Thyroid gland (tissue), 4 donors: Measurements from ENCODE around the gene CHMP6. TPM values are rescaled to one million over a fixed set of nuclear protein-coding genes. Genes with fewer than 3 reads are reported as not detected.

Source experiments
- DNase-seq, 2 donors: peaks; one replicate each; pipeline ENCODE4 v3.0.0-alpha.2; 2019
- H3K27ac ChIP-seq, 3 donors: fragments of 200-600 bp; sonication (generic); 1 replicate in 2 of 3; 2 replicates in 1 of 3; pipeline ENCODE4 v1.5.1; 2016 to 2019; ENCODE audit warnings: mild to moderate bottlenecking in 1 of 3, moderate library complexity in 1 of 3
- H3K27me3 ChIP-seq: fragments of 200-600 bp; sonication (generic); one replicate; pipeline ENCODE4 v1.5.1; 2019
- H3K36me3 ChIP-seq, 2 donors: fragments of 200-600 bp; sonication (generic); one replicate each; pipeline ENCODE4 v1.5.1; 2016 to 2019
- H3K4me1 ChIP-seq, 2 donors: fragments of 200-600 bp; sonication (generic); one replicate each; pipeline ENCODE4 v1.5.1; 2017 to 2019
- H3K4me3 ChIP-seq, 3 donors: fragments of 200-600 bp; sonication (generic); replicated peaks in 1 of 3; 1 replicate in 2 of 3; 2 replicates in 1 of 3; pipeline ENCODE4 v1.5.1; 2016; ENCODE audit warnings: mild to moderate bottlenecking in 1 of 3
- H3K9me3 ChIP-seq: fragments of 200-600 bp; sonication (generic); one replicate; pipeline ENCODE4 v1.5.1; 2017
- POLR2A ChIP-seq, 2 donors: fragments of 450-650 bp; IDR thresholded peaks; one replicate each; pipeline ENCODE4 v1.6.1; 2017; ENCODE audit warnings: antibody characterized with exemption in 2 of 2, mild to moderate bottlenecking in 2 of 2, moderate library complexity in 1 of 2
- WGBS, 2 donors: methylation state at CpG; one replicate each; pipeline ENCODE4 v1.1.5; 2017; 5-methylcytosine and 5-hydroxymethylcytosine counted together
- intact Hi-C: fragments of 100-400 bp; cut with DNase I; formaldehyde crosslinking; loops from one replicate; pipeline ENCODE4 v1.15.1; 2023
- total RNA-seq, 4 donors: library from RNA; depleted of rRNA; stranded (reverse); fragments of >200 nt; gene quantifications; one replicate each; pipeline ENCODE4 v1.2.3, GENCODE V29; 2016
- TF ChIP-seq, protein P1 (sequence below), 6 experiments: fragments of 200-600 bp in 3 of 6; fragments of 450-650 bp in 3 of 6; sonication (generic) in 3 of 6; IDR thresholded peaks; one replicate each; pipeline ENCODE4 v1.5.1; 2016 to 2019; ENCODE audit warnings: antibody characterized with exemption in 6 of 6, mild to moderate bottlenecking in 2 of 6, inconsistent platforms in 1 of 6, moderate library complexity in 1 of 6

CHMP6 gene
- total RNA-seq, 4 donors from 2014 or later, result 19.5 to 37.8 (median 27.8) TPM

DNA sequence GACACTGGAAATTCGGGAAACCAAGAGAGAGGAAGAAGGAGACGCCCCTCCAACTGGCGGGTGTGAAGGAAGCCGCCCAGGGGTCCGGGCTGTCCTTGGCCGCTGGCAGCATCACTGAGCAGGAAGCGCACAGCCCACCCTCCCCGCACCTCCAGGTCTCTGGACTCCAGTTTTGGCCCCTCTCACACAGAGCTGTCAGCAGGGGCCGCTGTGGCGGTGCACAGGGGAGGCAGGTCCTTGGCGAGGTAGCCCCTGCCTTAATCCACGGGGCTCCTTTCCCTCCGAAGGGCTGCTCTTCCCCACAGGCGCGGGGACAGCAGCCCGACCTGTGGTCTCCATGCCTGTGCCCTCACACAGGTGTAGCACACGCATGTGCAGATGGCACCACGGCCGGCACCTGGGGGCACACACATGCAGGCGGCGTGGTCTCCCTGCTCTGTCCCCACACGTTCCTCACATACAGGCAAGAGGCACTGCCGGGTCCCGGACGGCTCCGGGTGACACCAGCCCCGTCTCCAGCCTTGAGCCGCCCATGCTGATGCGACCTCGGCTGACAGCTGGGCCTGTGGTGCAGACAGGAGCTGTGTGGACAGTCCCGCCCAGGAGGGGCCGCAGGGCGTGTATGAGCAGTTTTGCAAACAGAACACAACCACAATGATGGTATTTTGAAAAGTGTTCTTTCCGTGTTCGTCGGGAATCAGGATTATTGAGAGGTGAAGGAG lies 26.6 kb upstream of the CHMP6 start:
- 94% methylated on average over 28 to 32 of the region's 36 CpGs for WGBS, 2 donors
- Histone ChIP-seq H3K36me3 (peaks cover 0 to 9% of the 10 kb centered on the region in 2 donors), H3K27me3 (no peaks in the 10 kb centered on the region), H3K27ac (no peak overlapping the region), H3K9me3 (no peaks in the 10 kb centered on the region), H3K4me3 (no peak overlapping the region), H3K4me1 (peaks cover 0 to 17% of the 10 kb centered on the region in 2 donors)
- TF ChIP-seq, protein P1, sequence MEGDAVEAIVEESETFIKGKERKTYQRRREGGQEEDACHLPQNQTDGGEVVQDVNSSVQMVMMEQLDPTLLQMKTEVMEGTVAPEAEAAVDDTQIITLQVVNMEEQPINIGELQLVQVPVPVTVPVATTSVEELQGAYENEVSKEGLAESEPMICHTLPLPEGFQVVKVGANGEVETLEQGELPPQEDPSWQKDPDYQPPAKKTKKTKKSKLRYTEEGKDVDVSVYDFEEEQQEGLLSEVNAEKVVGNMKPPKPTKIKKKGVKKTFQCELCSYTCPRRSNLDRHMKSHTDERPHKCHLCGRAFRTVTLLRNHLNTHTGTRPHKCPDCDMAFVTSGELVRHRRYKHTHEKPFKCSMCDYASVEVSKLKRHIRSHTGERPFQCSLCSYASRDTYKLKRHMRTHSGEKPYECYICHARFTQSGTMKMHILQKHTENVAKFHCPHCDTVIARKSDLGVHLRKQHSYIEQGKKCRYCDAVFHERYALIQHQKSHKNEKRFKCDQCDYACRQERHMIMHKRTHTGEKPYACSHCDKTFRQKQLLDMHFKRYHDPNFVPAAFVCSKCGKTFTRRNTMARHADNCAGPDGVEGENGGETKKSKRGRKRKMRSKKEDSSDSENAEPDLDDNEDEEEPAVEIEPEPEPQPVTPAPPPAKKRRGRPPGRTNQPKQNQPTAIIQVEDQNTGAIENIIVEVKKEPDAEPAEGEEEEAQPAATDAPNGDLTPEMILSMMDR (IDR thresholded peaks at IDR 0.05), result no peak
- TF ChIP-seq POLR2A (IDR thresholded peaks at IDR 0.05), result no peak
- intact Hi-C loops, result no loop called here
- DNase-seq, result no peak

DNA sequence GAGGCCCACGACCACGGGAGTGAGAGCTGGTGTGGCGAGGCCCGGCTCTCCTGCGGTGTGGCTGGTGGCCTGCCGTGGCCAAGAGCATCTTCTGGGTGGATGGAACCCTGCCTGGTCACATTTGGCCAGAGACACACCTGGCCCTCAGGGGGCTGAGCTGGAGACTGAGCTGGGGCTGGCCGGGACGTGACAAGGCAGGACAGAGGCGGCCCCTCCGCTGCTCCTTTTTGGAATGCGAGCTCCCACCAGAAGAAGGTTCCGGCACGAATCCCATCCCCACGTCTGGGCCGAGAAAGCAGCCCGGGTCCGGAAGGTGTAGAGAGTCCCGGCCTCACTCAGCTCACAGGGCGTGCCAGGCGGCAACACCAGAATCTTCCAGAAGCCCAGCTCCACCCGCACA lies 26.0 kb upstream of the CHMP6 start:
- WGBS, 2 donors, result 89 to 93% methylated on average over 21 of the region's 21 CpGs
- intact Hi-C loops, result no loop called here
- H3K4me3 ChIP-seq, result no peak overlapping the region
- H3K9me3 ChIP-seq, result no peaks in the 10 kb centered on the region
- H3K4me1 ChIP-seq, result peaks cover 0 to 21% of the 10 kb centered on the region in 2 donors
- H3K27me3 ChIP-seq, result no peaks in the 10 kb centered on the region
- no peak overlapping the region for H3K27ac ChIP-seq
- TF ChIP-seq, protein P1 (IDR thresholded peaks at IDR 0.05), result no peak
- no peak for TF ChIP-seq POLR2A (IDR thresholded peaks at IDR 0.05)
- peaks cover 0 to 9% of the 10 kb centered on the region in 2 donors for H3K36me3 ChIP-seq
- no peak for DNase-seq

DNA sequence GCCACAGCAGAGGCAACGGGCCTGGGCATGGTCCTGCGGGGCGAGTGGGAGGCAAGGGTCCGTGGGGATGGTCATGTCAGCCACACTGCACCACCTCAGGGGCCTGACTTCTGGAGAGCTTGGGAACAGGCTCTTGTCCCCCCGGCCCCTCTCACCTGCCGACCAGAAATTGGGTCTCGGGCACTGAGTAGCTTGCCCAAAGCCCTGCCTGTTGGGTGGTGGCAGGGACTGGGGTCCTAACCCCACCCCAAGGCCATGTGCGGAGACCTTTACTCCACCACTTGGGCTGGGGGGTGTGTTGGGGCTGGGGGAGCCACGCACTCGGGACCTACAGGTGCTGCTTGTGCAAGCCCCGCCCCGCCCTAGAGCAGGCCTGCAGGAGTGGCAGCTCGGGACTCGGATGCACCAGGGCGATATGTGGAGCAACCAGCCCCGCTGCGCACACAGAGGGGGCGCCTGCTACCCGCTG lies 24.2 kb upstream of the CHMP6 start:
- H3K4me1 ChIP-seq, result peaks cover 0 to 21% of the 10 kb centered on the region in 2 donors
- intact Hi-C loops, result no loop called here
- H3K9me3 ChIP-seq, result no peaks in the 10 kb centered on the region
- TF ChIP-seq POLR2A (IDR thresholded peaks at IDR 0.05), result no peak
- TF ChIP-seq, protein P1 (IDR thresholded peaks at IDR 0.05), result no peak
- H3K27me3 ChIP-seq, result no peaks in the 10 kb centered on the region
- no peak overlapping the region for H3K27ac ChIP-seq
- H3K4me3 ChIP-seq, result no peak overlapping the region
- H3K36me3 ChIP-seq, result peaks cover 0 to 9% of the 10 kb centered on the region in 2 donors
- WGBS, 2 donors, result 86% methylated on average over 4 to 15 of the region's 19 CpGs
- no peak for DNase-seq

DNA sequence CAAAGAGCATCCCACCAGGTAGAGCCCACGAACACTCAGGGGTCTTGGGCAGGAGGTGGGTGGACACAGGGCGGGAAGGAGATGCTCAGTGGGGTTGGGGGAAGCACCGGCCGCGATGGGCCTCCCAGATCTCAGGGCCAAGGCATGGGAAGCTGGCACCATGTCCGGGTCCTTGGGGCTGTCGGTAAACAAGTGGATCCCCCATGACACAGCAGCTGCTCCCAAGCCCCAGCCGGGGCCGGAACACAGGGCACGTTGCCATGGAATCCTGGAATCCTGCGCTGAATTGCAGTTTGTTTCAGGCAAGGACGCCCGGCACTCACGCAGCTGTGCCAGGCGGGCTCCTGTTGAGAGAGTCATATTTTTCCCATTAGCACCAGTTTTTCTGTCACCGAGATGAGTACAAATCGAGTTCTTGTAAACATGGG lies 23.0 kb upstream of the CHMP6 start:
- no peak for TF ChIP-seq POLR2A (IDR thresholded peaks at IDR 0.05)
- TF ChIP-seq, protein P1 (IDR thresholded peaks at IDR 0.05), result no peak
- no peak for DNase-seq
- H3K4me3 ChIP-seq, result no peak overlapping the region
- peaks cover 0 to 21% of the 10 kb centered on the region in 2 donors for H3K4me1 ChIP-seq
- no peak overlapping the region for H3K27ac ChIP-seq
- H3K27me3 ChIP-seq, result no peaks in the 10 kb centered on the region
- WGBS, 2 donors, result 49 to 53% methylated on average over 11 to 14 of the region's 17 CpGs
- intact Hi-C loops, result no loop called here
- no peaks in the 10 kb centered on the region for H3K9me3 ChIP-seq
- H3K36me3 ChIP-seq, result peaks cover 0 to 9% of the 10 kb centered on the region in 2 donors

DNA sequence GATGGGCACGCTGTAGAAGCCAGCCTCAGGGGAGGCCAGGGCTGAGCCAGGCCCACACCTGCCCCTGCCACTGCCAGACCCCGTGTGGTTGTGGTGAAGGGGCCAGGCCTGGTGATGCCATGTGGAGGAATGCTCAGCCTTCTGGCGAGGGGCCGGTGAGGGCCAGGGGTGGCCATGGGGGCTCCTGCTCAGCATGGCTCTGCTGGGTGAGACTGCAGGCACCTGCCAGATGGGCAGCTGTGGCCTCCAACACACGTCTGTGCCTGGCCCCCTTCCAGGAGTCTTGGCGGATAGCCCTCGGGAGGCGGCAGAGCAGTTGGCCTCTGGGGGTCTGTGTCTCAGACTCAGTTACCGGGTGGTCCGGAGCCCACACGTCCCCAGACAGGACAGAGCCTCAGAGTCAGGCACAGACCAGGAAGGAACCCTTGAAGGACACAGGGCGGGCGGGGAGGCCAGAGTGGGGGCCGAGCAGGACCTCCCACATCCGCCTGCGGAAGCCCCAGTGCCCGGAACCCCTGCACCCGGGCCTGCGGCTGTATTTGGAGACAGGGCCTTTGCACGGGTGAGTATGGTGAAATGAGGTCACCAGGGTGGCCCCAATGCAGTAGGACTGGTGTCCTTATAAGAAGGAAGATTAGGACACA lies 22.5 kb upstream of the CHMP6 start:
- Histone ChIP-seq H3K36me3 (peaks cover 0 to 9% of the 10 kb centered on the region in 2 donors), H3K27me3 (no peaks in the 10 kb centered on the region), H3K4me3 (no peak overlapping the region), H3K9me3 (no peaks in the 10 kb centered on the region), H3K27ac (no peak overlapping the region), H3K4me1 (peaks cover 0 to 21% of the 10 kb centered on the region in 2 donors)
- WGBS, 2 donors, result 74 to 79% methylated on average over 9 to 11 of the region's 20 CpGs
- intact Hi-C loops, result no loop called here
- no peak for TF ChIP-seq POLR2A (IDR thresholded peaks at IDR 0.05)
- TF ChIP-seq, protein P1 (IDR thresholded peaks at IDR 0.05), result no peak
- no peak for DNase-seq
